ENCODE measurements around the gene CUX1. TPM values are rescaled to one million over a fixed set of nuclear protein-coding genes. Genes with fewer than 3 reads are reported as not detected.
"Not testable (repeated sequence)": the region's sequence is repeated elsewhere in the genome, so short reads cannot be mapped to it uniquely, and the experiment has no call there.

CUX1 gene
- total RNA-seq, 4 donors from 2014 or later, result 64.1 to 142 (median 111) TPM

DNA sequence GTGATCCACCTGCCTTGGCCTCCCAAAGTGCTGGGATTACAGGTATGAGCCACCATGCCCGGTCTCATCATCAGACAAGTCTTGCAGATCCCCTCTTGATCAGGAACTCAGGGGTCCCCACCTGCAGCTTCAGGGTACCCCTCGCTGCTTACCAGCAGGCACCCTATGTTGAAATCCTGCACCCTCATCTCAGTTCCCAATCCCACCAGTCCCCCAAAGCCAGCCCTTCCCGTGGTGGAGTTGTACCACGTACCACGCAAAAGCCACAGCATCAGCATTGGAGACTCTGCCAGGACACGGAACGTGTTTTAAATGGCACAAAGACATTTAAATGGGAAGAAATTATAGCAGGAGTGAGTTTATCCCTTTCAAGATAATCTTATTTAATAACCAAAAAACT lies 202.0 kb downstream of the CUX1 start:
- peak in 1 of 3 donors; percentile 4 for DNase-seq
- Histone ChIP-seq H3K4me1 (peaks cover 0 to 1% (median 0%) of the 10 kb centered on the region in 4 donors), H3K27ac (no peak overlapping the region), H3K9me3 (no peaks in the 10 kb centered on the region), H3K36me3 (no peaks in the 10 kb centered on the region), H3K4me3 (no peak overlapping the region), H3K27me3 (no peaks in the 10 kb centered on the region)
- TF ChIP-seq, protein P1, sequence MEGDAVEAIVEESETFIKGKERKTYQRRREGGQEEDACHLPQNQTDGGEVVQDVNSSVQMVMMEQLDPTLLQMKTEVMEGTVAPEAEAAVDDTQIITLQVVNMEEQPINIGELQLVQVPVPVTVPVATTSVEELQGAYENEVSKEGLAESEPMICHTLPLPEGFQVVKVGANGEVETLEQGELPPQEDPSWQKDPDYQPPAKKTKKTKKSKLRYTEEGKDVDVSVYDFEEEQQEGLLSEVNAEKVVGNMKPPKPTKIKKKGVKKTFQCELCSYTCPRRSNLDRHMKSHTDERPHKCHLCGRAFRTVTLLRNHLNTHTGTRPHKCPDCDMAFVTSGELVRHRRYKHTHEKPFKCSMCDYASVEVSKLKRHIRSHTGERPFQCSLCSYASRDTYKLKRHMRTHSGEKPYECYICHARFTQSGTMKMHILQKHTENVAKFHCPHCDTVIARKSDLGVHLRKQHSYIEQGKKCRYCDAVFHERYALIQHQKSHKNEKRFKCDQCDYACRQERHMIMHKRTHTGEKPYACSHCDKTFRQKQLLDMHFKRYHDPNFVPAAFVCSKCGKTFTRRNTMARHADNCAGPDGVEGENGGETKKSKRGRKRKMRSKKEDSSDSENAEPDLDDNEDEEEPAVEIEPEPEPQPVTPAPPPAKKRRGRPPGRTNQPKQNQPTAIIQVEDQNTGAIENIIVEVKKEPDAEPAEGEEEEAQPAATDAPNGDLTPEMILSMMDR (IDR thresholded peaks at IDR 0.05), result no peak
- no peak for TF ChIP-seq POLR2A (IDR thresholded peaks at IDR 0.05)

DNA sequence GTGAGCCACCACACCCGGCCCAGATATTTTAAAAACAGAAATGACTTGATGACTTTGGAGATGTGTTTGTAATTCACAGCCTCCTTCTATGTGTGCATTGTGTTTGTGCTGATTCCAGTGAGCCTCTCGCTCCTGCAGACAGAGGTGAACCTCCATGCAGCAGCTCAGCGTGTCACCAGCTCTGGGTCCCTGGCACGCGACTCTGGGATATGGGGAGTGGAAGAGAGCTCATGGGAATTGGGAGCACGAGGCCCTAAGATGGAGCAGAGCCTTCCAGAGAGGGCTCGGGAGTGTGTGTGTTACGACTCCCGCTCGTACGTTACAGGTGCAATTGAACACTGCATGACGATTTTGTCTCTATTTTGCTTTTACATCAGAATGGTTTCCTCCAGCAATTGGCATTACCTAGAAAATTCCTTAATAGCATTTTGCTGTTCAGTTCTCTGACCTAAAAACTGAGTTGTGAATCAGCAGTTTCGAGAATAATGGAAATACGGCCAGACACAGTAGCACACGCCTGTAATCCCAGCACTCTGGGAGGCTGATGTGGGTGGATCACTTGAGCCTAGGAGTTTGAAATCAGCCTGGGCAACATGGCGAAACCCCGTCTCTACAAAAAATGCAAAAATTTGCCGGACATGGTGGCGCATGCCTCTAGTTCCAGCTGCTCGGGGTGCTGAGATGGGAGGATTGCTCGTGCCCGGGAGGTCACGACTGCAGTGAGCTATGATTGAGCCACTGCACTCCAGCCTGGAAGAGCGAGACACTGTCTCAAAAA lies 204.6 kb downstream of the CUX1 start:
- no peak for TF ChIP-seq POLR2A (IDR thresholded peaks at IDR 0.05)
- TF ChIP-seq, protein P1 (IDR thresholded peaks at IDR 0.05), result no peak
- Histone ChIP-seq H3K27ac (no peak overlapping the region), H3K27me3 (no peaks in the 10 kb centered on the region), H3K4me3 (no peak overlapping the region), H3K9me3 (no peaks in the 10 kb centered on the region), H3K36me3 (no peaks in the 10 kb centered on the region), H3K4me1 (peaks cover 0 to 10% (median 0%) of the 10 kb centered on the region in 4 donors)
- peak in 1 of 3 donors; percentile 16 for DNase-seq

DNA sequence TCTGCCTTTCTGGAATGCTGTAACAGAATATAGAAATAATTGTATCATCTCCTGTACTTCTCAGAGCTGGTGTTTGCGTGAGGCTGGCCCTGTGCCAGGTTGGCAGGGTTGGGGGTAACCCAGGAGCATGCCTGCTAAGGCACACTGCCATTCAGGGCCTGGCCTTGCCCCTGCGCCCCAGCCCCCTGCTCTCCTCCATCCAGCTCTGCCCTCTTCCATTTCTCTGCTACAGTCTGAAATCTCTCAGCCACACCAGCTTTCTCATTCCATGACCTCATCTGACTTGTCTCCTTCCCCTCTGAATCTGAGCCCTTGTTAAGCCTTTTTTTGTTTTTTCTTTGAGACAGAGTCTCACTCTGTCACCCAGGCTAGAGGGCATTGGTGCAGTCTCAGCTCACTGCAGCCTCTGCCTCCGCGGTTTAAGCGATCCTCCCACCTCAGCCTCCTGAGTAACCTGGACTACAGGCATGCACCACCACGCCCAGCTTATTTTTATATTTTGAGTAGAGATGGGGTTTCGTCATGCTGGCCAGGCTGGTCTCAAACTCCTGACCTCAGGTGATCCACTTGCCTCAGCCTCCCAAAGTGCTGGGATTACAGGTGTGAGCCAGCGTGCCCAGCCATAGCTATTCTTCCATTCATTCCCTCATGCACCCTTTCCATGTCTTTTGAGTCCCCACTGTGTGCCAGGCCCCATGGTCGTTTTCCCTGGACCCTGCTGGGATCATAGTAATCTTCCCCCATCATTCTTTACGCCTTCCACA lies 206.8 kb downstream of the CUX1 start:
- H3K4me3 ChIP-seq, result no peak overlapping the region
- DNase-seq, result peak in 1 of 3 donors; percentile 27
- TF ChIP-seq, protein P1 (IDR thresholded peaks at IDR 0.05), result no peak
- no peak for TF ChIP-seq POLR2A (IDR thresholded peaks at IDR 0.05)
- H3K9me3 ChIP-seq, result no peaks in the 10 kb centered on the region
- H3K27ac ChIP-seq, result no peak overlapping the region
- no peaks in the 10 kb centered on the region for H3K36me3 ChIP-seq
- H3K27me3 ChIP-seq, result no peaks in the 10 kb centered on the region
- H3K4me1 ChIP-seq, result peaks cover 0 to 10% (median 0%) of the 10 kb centered on the region in 4 donors

DNA sequence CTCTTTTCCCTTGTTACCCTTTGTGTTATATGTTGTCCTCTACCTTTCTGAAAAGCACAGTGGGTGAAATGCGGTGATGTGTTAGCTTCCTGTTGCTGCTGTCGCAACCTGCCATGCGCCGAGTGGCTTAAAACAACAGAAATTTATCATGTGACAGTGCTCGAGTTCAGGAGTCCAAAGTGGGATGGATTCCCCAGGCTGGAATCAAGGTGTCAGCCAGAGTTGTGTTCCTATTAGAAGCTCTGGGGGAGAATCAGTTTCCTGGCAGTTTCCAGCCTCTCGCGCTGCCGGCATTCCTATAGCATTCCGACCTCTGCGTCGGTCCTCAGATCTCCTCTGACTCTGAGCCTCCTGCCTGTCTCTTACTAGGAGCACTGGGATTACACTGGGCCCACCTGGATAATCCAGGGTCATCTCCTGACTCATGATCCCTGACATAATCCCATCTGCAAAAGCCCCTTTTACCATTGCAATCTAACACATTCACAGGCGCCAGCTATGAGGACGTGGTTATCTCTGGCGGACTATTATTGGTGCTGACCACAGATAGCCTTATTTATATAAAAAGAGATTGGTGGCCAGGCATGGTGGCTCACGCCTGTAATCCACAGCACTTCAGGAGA lies 207.5 kb downstream of the CUX1 start:
- Histone ChIP-seq H3K4me3 (no peak overlapping the region), H3K27me3 (no peaks in the 10 kb centered on the region), H3K36me3 (no peaks in the 10 kb centered on the region), H3K27ac (no peak overlapping the region), H3K9me3 (no peaks in the 10 kb centered on the region), H3K4me1 (peaks cover 0 to 10% (median 0%) of the 10 kb centered on the region in 4 donors)
- TF ChIP-seq, protein P1 (IDR thresholded peaks at IDR 0.05), result no peak
- TF ChIP-seq POLR2A (IDR thresholded peaks at IDR 0.05), result no peak
- DNase-seq, result peak in 2 of 3 donors; percentile 59 to 66

DNA sequence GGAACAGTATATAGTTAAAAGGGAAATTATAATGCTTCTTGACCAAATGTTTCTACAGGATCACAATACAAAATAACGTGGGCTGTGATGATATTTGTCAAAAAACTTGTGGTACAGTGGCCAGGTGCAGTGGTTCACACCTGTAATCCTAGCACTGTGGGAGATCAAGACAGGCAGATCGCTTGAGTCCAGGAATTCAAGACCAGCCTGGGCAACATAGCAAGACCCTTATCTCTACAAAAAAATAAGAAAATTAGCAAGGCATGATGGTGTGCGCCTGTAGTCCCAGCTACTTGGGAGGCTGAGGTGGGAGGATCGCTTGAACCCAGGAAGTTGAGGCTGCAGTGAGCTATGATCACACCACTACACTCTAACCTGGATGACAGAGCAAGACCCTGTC lies 208.4 kb downstream of the CUX1 start:
- H3K4me3 ChIP-seq, H3K36me3 ChIP-seq, H3K27me3 ChIP-seq, H3K27ac ChIP-seq, H3K9me3 ChIP-seq: not testable (repeated sequence)
- peaks cover 0 to 10% (median 0%) of the 10 kb centered on the region in 4 donors for H3K4me1 ChIP-seq
- peak in 1 of 3 donors; percentile 2 for DNase-seq
